OCI-LY1 (cell line): ENCODE measurements around the gene TCN2.

ENCODE experiments used
- CTCF ChIP-seq: fragments of 200-600 bp; sonication (generic), shearing (Covaris generic); IDR thresholded peaks from 2 replicates; pipeline ENCODE4 v1.5.1; 2017; ENCODE audit warnings: mild to moderate bottlenecking, antibody characterized with exemption, low read length, moderate library complexity, mixed read lengths
- EZH2 ChIP-seq: fragments of 200-600 bp; sonication (generic), shearing (Covaris generic); IDR thresholded peaks from 2 replicates; pipeline ENCODE4 v1.8.0; 2017; ENCODE audit warnings: borderline replicate concordance, mixed run types, mild to moderate bottlenecking, antibody characterized with exemption, low read length, moderate library complexity, mixed read lengths

- TF ChIP-seq CTCF (no peak), EZH2 (no peak)
Measured at GRCh38 chr22:30564761-30565119, 42.2 kb upstream of the TCN2 start.
